WTC11 (cell line): ENCODE data around the gene TAOK3. TPM values are rescaled to one million over a fixed set of nuclear protein-coding genes. Genes with fewer than 3 reads are reported as not detected.

Experiments
- AFF4 ChIP-seq: sonication (generic); formaldehyde crosslinking; IDR thresholded peaks from 2 replicates; pipeline ENCODE4 v1.8.1; 2023; ENCODE audit warnings: mild to moderate bottlenecking, missing genetic modification reagents, borderline replicate concordance
- AR ChIP-seq: fragments of 250-450 bp; sonication (Bioruptor Pico); IDR thresholded peaks from 2 replicates; pipeline ENCODE4 v1.9.0; 2021; ENCODE audit warnings: mild to moderate bottlenecking
- ATF1 ChIP-seq: sonication (generic); formaldehyde crosslinking; IDR thresholded peaks from 2 replicates; pipeline ENCODE4 v1.8.1; 2023; ENCODE audit warnings: mild to moderate bottlenecking, moderate library complexity, missing genetic modification reagents
- ATF3 ChIP-seq: sonication (generic); formaldehyde crosslinking; conservative IDR thresholded peaks from 2 replicates; pipeline ENCODE4 v1.8.1; 2022; ENCODE audit warnings: mild to moderate bottlenecking, missing genetic modification reagents
- E2F1 ChIP-seq: sonication (generic); formaldehyde crosslinking; IDR thresholded peaks from 2 replicates; pipeline ENCODE4 v1.8.0; 2022; ENCODE audit warnings: mild to moderate bottlenecking, missing genetic modification reagents
- E2F4 ChIP-seq: sonication (generic); formaldehyde crosslinking; IDR thresholded peaks from 2 replicates; pipeline ENCODE4 v1.8.1; 2022; ENCODE audit warnings: low read depth, mild to moderate bottlenecking, moderate library complexity, missing genetic modification reagents, borderline replicate concordance
- ELF4 ChIP-seq: sonication (generic); formaldehyde crosslinking; IDR thresholded peaks from 2 replicates; pipeline ENCODE4 v1.8.1; 2022; ENCODE audit warnings: low read depth, mild to moderate bottlenecking, moderate library complexity, missing genetic modification reagents
- ESRRA ChIP-seq: sonication (generic); formaldehyde crosslinking; IDR thresholded peaks from 2 replicates; pipeline ENCODE4 v1.8.1; 2022; ENCODE audit warnings: mild to moderate bottlenecking, missing genetic modification reagents, borderline replicate concordance
- ETV6 ChIP-seq: sonication (generic); formaldehyde crosslinking; IDR thresholded peaks from 2 replicates; pipeline ENCODE4 v1.8.1; 2022; ENCODE audit warnings: mild to moderate bottlenecking, missing genetic modification reagents
- GRHL2 ChIP-seq: fragments of 250-450 bp; sonication (Bioruptor Pico); IDR thresholded peaks from 2 replicates; pipeline ENCODE4 v1.8.0; 2022; ENCODE audit warnings: mild to moderate bottlenecking, moderate library complexity; ENCODE audit not compliant: insufficient replicate concordance, severe bottlenecking
- MYBL2 ChIP-seq: sonication (generic); formaldehyde crosslinking; IDR thresholded peaks from 2 replicates; pipeline ENCODE4 v1.8.1; 2023; ENCODE audit warnings: mild to moderate bottlenecking, moderate library complexity, missing genetic modification reagents
- NFATC4 ChIP-seq: fragments of 250-450 bp; sonication (Bioruptor Pico); IDR thresholded peaks from 2 replicates; pipeline ENCODE4 v1.9.0; 2021; ENCODE audit warnings: mild to moderate bottlenecking
- NFE2L1 ChIP-seq: sonication (generic); formaldehyde crosslinking; IDR thresholded peaks from 2 replicates; pipeline ENCODE4 v1.8.1; 2023; ENCODE audit warnings: missing genetic modification reagents
- NR2C2 ChIP-seq: sonication (generic); formaldehyde crosslinking; IDR thresholded peaks from 2 replicates; pipeline ENCODE4 v1.8.0; 2022; ENCODE audit warnings: mild to moderate bottlenecking, missing genetic modification reagents
- OVOL2 ChIP-seq: fragments of 250-450 bp; sonication (Bioruptor Pico); IDR thresholded peaks from 2 replicates; pipeline ENCODE4 v1.9.0; 2021; ENCODE audit warnings: mild to moderate bottlenecking, borderline replicate concordance
- PREB ChIP-seq: sonication (generic); formaldehyde crosslinking; IDR thresholded peaks from 2 replicates; pipeline ENCODE4 v1.8.1; 2022; ENCODE audit warnings: mild to moderate bottlenecking, missing genetic modification reagents, moderate library complexity, borderline replicate concordance
- SP1 ChIP-seq: sonication (generic); formaldehyde crosslinking; conservative IDR thresholded peaks from 2 replicates; pipeline ENCODE4 v1.8.1; 2022; ENCODE audit warnings: missing genetic modification reagents
- STAT6 ChIP-seq: sonication (generic); formaldehyde crosslinking; conservative IDR thresholded peaks from 2 replicates; pipeline ENCODE4 v1.8.1; 2023; ENCODE audit warnings: mild to moderate bottlenecking, low read depth, missing genetic modification reagents, moderate library complexity
- TEAD1 ChIP-seq: sonication (generic); formaldehyde crosslinking; IDR thresholded peaks from 2 replicates; pipeline ENCODE4 v1.8.0; 2022; ENCODE audit warnings: mild to moderate bottlenecking, missing genetic modification reagents
- TEAD4 ChIP-seq: sonication (generic); formaldehyde crosslinking; IDR thresholded peaks from 2 replicates; pipeline ENCODE4 v1.8.0; 2022; ENCODE audit warnings: mild to moderate bottlenecking, missing genetic modification reagents
- TP53 ChIP-seq: sonication (generic); formaldehyde crosslinking; IDR thresholded peaks from 2 replicates; pipeline ENCODE4 v1.8.1; 2023; ENCODE audit warnings: mild to moderate bottlenecking, missing genetic modification reagents
- USF1 ChIP-seq: sonication (generic); formaldehyde crosslinking; IDR thresholded peaks from 2 replicates; pipeline ENCODE4 v1.8.0; 2022; ENCODE audit warnings: mild to moderate bottlenecking, missing genetic modification reagents
- ZNF232 ChIP-seq: sonication (generic); formaldehyde crosslinking; IDR thresholded peaks from 2 replicates; pipeline ENCODE4 v1.8.0; 2022; ENCODE audit warnings: mild to moderate bottlenecking, missing genetic modification reagents
- ZNF317 ChIP-seq: sonication (generic); formaldehyde crosslinking; IDR thresholded peaks from 2 replicates; pipeline ENCODE4 v1.8.1; 2023; ENCODE audit warnings: low read depth, mild to moderate bottlenecking, moderate library complexity, missing genetic modification reagents, borderline replicate concordance
- ZNF671 ChIP-seq: fragments of 250-450 bp; sonication (Bioruptor Pico); IDR thresholded peaks from 2 replicates; pipeline ENCODE4 v1.8.0; 2021; ENCODE audit warnings: mild to moderate bottlenecking
- total RNA-seq: library from RNA; stranded (reverse); gene quantifications from 3 replicates; pipeline ENCODE4 v1.2.3, GENCODE V29; 2021

The TAOK3 gene
- total RNA-seq, 1 experiment from 2014 or later, result 13.0 TPM

- TF ChIP-seq PREB (CRISPR knock-in tag) (no peak), AR (no peak), STAT6 (no peak), NR2C2 (no peak), USF1 (CRISPR knock-in tag) (0 out of 2 replicates have a peak, but pooled peaks have one; percentile 33), NFE2L1 (CRISPR knock-in tag) (no peak), ZNF317 (CRISPR knock-in tag) (no peak), ZNF671 (CRISPR knock-in tag) (no peak), ETV6 (no peak), TEAD1 (no peak), GRHL2 (CRISPR knock-in tag) (no peak), ELF4 (CRISPR knock-in tag) (no peak; the same call in 1 of the 2 replicates), ATF3 (CRISPR knock-in tag) (no peak), MYBL2 (no peak; the same call in 1 of the 2 replicates), TP53 (no peak), NFATC4 (no peak), E2F4 (no peak; the same call in 1 of the 2 replicates), ESRRA (CRISPR knock-in tag) (no peak), ATF1 (CRISPR knock-in tag) (0 out of 2 replicates have a peak, but pooled peaks have one; percentile 42), SP1 (CRISPR knock-in tag) (0 out of 2 replicates have a peak, but pooled peaks have one; percentile 42), E2F1 (CRISPR knock-in tag) (no peak), OVOL2 (CRISPR knock-in tag) (no peak), TEAD4 (no peak), AFF4 (CRISPR knock-in tag) (peak; percentile 59; the same call in 1 of the 2 replicates), ZNF232 (CRISPR knock-in tag) (no peak)
Measured at GRCh38 chr12:118103601-118104382, 268.9 kb downstream of the TAOK3 start, which contains the start of gene VSIG10 (continued).
